ENCODE measurements around the gene IFIH1.

The IFIH1 gene

DNA sequence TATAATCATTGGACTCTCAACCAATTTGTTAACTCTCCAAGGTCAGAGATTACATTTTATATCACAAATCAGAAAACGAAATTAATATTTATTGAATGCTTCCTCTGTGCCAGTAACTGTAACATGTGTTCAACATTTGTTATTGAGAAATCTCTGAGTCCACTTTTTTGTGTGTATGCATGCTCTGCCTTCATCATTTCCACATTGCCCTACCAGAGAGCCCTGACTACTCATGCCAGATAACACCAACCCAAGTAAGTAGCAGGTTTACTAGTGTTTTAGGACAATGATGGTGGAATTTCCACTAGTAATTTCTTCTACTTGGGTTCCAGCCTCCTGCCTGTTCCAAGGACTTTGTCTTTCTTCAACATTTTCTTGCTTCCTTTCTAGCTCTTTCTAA is 61.1 kb downstream of the IFIH1 start:
- DNase-seq (ENCODE audit: low spot score) = no peak

GRCh38 chr2:162256591-162256991 is 61.9 kb downstream of the IFIH1 start:
- DNase-seq (ENCODE audit: low spot score) = no peak

DNA sequence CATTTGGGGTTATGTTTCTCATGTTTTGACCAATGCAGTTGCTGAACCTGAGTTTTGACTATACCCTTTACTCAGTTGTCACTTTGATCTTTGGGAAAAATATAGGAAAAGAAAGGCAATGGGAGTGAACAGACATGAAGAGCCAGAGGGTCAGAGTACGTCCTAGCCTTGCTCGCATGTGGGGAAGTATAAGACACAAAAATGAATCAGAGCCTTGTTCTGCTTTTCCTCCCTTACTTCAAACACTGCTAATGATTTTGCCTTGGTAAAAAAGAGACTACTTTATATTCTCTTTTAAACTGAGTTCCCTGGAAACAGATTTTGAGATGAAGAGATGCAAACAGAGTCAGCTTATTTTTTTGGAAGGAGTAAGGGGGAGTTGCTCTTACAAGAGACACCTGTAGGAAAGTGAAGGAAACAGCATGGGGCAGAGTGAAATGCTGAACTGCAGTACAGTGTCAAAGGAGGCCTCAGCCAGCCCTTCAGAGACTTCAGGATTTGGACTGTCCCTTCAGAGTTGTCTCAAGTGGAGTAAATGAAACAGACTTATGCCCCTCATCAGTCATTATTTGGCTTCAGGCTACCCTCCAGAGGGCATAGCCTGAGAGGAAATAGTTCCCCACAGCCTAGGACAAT is 64.1 kb downstream of the IFIH1 start:
- no peak for DNase-seq (ENCODE audit: low spot score)

DNA sequence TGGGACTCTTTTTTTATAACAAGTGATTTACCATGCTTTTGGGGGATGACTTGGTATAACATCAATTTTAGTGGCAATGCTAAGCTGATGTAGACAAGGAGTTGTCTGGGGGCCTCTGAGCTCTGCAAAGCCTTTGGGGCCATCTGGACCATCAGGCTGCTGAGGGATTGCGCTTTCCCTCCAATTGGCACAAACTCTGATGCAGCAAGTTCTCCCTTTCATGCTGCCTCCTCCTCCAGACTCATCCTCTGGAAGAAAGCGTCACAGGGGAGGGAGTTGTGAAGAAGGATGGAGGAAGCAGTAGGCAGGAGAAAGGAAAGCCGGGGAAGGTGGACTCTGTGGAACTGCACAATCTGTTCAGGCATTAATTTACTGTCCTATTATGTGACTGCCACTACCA is 65.0 kb downstream of the IFIH1 start:
- DNase-seq (ENCODE audit: low spot score) = no peak

DNA sequence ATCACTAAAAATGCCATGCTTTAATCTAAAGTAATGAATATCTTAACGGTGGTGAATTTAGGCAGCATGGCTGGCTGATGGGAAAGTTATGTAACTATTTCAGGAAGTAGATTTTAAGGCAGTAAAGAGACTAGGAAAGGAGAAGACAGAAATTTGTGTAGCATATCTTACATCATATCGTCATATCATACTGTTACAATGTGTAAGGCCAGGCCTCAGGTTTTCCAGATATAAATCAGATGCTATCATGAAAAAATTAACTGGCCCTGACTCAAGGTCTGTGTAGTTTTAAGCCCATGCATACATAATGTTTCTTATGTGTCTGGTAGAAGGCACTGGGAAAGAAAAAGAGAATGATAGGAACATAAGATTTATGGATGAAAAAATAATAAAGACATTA is 66.3 kb downstream of the IFIH1 start:
- DNase-seq (ENCODE audit: low spot score) = no peak

DNA sequence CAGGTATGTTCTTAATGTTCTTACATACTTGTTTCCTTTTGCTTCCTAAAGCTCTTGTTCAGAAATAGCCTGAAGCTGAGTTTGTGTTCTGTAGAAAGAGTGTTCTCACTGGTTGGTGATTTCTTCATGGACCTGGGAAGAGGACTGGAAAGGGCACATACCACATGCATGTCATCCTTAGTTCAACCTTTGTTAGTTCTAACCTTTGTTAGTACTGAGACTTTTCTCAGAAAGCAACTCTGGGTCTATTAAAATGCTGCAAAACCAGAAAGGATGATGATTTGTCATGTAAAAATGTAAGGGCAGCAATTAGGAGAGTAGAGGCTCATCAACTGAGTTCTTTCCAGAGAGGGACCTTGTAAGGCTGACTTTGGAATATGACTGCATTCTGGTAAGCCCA is 72.7 kb downstream of the IFIH1 start:
- DNase-seq (ENCODE audit: low spot score) = no peak

DNA sequence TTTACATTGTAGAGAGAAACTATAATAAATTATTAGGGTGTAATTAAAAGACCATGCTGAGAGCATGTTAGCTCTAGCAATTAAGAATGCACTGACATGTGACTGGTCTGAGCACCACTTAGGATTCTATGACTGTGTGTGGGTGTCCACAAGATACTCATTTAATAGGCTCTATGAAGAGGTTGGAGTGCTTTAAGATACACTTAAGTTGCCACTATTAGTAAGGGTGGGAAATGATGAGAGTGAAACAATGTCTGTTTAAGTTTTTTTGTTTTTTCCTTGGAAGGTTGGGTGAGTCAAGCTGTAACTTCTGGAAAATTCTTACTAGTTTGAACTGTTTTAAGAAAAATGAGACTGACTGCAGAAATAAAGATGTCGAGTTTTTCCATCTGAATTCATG is 73.4 kb downstream of the IFIH1 start:
- no peak for DNase-seq (ENCODE audit: low spot score)

DNA sequence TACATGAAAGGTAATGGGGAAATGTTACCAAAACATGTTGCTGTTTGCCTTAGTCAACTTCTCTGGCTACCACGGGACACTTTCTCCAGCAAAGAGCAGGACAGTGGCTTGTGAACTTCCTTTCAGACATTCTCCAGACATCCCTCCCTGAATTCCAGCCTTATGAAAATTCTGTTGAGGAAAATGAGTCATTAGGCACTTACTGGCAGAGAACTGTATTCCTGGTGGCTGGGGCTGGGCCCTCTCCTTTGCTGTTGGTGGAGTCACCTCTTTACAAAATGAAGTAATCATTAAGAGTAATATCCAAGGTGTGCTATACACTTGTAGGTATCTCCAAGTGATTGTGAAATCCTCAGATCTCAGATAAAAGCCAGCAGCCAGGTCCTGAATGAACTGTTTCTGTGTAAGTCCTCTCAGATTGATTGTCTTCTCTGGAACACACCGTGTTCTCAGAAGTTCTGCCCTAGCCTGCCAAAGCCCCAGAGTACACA is 73.9 kb downstream of the IFIH1 start:
- DNase-seq (ENCODE audit: low spot score) = no peak

DNA sequence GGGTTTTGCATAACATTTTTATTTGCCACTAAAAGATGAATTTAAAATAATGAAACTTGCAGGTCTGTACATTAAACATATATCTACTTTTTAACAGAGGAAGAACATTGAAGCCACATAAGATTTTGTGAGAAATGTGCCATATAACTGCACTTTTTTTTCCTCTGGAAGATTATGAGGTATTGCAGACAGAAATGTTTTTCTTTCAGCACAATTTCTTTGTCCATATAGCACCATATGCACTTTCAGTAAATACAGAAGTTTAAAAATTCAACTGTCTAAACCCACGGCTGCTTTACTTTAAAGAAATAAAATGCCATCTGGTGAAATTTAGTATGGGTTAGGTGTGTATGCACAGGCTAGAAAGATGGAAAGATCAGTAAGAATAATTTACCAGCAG is 74.8 kb downstream of the IFIH1 start:
- DNase-seq (ENCODE audit: low spot score) = no peak

- DNase-seq (ENCODE audit: low spot score) = no peak
These were observed 75.2 kb downstream of the IFIH1 start, which contains the start of gene FAP for GRCh38 chr2:162243294-162243693. FAP (minus strand) TSS chr2:162243445; CDS start chr2:162243327, 118 bp downstream.

DNA sequence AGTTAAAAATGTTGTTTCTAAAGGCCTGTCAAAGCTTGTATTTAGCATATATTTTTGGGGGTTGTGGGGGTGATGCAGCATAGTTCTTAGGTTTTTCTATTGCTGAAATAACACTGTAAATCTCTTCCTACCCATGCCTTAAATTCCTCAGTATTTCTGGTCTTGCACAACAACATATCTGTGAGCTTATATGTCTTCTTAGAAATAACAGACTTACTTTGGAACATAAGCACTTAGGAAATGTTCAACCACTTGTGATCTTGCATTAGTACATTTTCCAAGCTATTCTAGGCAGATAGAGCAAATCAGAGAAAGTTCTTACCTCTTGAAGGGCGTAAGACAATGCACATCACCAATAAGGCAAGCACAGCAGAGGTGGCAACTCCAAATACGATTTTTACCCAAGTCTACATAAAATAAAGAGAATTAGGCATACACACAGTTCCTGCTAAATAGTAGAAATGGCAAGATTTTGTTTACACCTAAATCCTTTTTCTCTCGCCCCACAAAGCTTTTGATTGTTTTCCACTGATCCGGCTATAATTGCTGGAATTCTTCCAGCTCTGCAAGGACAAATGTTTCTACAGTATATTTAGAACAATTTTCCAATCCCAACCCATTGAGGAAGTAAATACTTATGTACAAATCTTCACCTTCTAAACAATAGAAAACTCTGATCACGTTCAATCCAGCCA is 75.8 kb downstream of the IFIH1 start:
- no peak for DNase-seq (ENCODE audit: low spot score)

DNA sequence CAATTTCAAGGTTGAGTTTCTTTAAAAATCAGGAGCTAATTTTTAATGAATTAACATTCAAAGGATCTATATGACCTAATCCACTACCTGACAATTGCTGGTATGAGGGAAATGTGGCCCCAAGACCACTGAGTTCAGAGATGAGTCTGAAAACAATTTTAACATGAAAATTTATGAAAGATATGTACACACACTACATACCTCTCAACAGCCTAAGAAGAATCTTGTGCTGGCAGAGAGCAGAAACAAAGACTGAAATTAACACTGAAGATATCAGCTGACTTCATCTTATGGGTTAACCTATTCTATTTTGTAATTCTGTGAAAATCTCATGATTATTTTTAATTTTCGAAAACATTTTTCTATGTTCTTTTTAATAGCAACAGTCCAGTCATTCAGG is 76.9 kb downstream of the IFIH1 start:
- DNase-seq (ENCODE audit: low spot score) = no peak

DNA sequence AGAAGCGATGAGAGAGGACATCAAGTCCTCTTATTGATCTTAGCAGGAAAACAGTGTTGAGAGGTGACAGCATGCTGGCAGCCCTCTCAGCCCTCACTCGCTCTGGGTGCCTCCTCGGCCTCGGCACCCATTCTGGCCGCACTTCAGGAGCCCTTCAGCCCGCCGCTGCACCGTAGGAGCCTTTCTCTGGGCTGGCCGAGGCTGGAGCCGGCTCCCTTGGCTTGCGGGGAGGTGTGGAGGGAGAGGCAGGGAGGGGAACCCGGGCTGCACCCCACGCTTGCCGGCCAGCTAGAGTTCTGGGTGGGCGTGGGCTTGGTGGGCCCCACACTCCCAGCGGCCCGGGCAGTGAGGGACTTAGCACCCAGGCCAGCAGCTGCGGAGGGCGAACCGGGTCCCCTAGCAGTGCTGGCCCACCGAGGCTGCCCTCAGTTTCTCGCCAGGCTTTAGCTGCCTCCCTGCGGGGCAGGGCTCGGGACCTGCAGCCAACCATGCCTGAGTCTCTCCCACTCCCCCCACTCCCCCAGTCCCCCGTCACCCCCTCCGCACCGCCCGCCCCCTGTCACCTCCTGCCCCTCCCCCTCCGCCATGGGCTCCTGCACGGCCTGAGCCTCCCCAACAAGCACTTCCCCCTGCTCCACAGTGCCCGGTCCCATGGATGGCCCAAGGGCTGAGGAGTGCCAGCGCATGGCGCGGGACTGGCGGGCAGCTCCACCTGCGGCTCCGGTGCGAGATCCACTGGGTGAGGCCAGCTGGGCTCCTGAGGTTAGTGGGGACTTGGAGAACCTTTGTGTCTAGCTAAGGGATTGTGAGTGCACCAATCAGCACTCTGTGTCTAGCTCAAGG is 83.6 kb downstream of the IFIH1 start:
- no peak for DNase-seq (ENCODE audit: low spot score)

GRCh38 chr2:162233197-162233596 is 85.3 kb downstream of the IFIH1 start:
- DNase-seq (ENCODE audit: low spot score) = no peak

- DNase-seq (ENCODE audit: low spot score) = no peak
These were observed 85.8 kb downstream of the IFIH1 start for GRCh38 chr2:162232671-162233070.

- no peak for DNase-seq (ENCODE audit: low spot score)
These were observed 86.5 kb downstream of the IFIH1 start for GRCh38 chr2:162232027-162232426.

DNA sequence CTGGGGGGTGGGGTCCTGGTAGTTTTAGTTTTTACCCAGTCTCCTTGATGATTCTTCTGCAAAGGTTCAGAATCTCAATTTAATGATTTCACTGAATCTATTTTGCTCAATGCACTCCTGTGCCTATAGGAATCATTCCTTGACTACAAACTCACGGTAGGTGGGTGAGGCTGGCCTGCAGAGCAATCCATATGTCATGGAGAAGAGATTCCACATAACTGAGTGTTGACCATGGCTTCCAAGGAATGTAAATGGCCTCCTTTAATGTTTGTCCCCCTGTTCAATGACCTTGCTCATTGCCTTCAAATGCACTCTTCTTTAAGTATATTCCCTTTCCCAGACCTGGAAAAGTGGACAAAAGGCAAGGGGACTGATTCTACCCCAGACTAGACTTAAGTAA is 87.7 kb downstream of the IFIH1 start:
- DNase-seq (ENCODE audit: low spot score) = no peak

DNA sequence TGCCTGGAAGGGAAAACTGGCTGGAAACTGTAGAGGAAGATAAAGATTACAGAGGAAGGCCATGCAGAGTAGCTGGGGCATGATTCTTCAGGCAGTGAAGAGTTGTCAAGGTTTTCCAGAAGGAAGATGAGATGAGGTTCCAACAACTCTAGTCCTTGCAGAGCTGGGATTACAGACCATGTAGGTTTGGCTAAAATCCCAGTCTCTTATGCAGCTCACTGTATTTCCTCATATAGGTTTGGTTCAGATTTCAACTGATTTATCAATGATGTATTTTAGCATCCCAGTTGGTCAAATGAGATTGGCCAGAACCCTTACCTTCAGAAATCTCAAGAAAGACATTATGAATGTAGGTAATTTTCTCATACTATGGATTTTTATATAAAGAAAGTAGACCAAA is 91.6 kb downstream of the IFIH1 start:
- no peak for DNase-seq (ENCODE audit: low spot score)

DNA sequence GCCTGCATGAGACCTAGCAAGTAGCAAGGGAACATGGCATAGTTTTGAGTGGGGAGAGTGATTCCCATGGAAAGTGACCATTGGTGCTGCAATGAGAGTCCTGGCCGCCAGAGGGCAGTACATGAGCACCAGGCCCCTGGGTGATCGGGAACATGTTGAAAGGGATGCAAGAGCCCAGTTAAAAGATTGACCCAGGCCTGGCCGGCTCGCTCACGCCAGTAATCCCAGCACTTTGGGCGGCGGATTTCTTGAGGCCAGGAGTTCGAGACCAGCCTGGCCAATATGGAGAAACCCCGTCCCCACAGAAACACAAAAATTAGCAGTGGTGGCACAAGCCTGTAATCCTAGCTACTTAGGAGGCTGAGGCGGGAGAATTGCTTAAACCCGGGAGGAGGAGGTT is 97.4 kb downstream of the IFIH1 start:
- DNase-seq (ENCODE audit: low spot score) = peak; percentile 60

- DNase-seq (ENCODE audit: low spot score) = no peak
These were observed 98.1 kb downstream of the IFIH1 start for GRCh38 chr2:162220368-162220767.

DNA sequence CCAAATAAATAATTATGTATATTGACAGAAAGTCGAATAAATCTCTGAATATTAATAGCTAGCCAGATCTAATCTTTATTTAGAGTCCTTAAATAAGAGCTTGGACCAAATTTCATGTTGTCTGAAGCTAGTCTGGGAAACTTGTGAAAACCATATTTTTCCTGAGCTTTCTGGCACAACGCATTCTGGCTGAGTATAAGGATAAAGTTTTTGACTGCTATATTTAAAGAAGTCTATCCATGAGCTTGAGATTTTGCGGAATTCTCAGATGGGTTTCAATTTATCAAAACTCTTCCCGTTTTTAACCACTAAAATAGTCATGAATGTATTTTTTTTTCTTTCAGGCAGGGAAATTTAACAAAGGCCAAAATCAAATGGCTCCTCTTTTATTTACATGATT is 99.1 kb downstream of the IFIH1 start:
- DNase-seq (ENCODE audit: low spot score) = no peak

DNA sequence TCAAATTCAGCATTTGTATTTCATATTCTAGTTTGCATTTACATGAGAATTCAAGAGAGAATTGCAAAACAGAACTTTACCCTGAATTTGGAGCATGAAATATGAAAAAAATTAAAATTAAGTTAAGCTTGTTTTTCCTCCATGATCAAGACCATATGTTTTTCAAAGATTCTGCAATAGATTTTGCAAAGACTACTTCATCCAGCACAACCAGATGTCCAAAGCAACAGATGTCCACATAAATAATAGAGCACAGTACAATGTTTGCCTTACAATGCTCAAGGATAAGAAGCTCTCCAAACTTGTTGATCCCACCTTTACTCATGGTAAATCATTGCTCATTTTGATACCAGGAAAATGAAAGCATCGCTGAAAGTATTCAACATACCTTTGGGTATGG is 100.9 kb downstream of the IFIH1 start:
- no peak for DNase-seq (ENCODE audit: low spot score)
